NCI-H446 treated with DMSO at 0.1 percent for 48 hours (cell line): ENCODE results near the gene AURKAIP1.
"Not testable (repeated sequence)": the region's sequence is repeated elsewhere in the genome, so short reads cannot be mapped to it uniquely, and the experiment has no call there.

Experiments
- DNase-seq: peaks from one replicate; lab custom pipeline; 2025; lab: John Stamatoyannopoulos, UW

AURKAIP1 gene

GRCh38 chr1:1385931-1386330 is 10.9 kb upstream of the AURKAIP1 start:
- no peak for DNase-seq

- not testable (repeated sequence) for DNase-seq
These were observed 10.3 kb upstream of the AURKAIP1 start for GRCh38 chr1:1385339-1385738.

- DNase-seq: no peak
These were observed 6.3 kb upstream of the AURKAIP1 start for GRCh38 chr1:1381294-1381693.

GRCh38 chr1:1380860-1381259 is 5.9 kb upstream of the AURKAIP1 start:
- DNase-seq: no peak

- no peak for DNase-seq
These were observed 2.7 kb upstream of the AURKAIP1 start for GRCh38 chr1:1377540-1378205.

GRCh38 chr1:1376551-1377226 is 1.7 kb upstream of the AURKAIP1 start:
- no peak for DNase-seq

- DNase-seq: no peak
These were observed 448 bp downstream of the AURKAIP1 start for GRCh38 chr1:1374589-1374928.

GRCh38 chr1:1373815-1374588 is 1.0 kb downstream of the AURKAIP1 start:
- DNase-seq: no peak

GRCh38 chr1:1373051-1373814 is 1.8 kb downstream of the AURKAIP1 start:
- DNase-seq: no peak

GRCh38 chr1:1371746-1372711 is 3.0 kb downstream of the AURKAIP1 start:
- DNase-seq: no peak

- no peak for DNase-seq
These were observed 3.7 kb downstream of the AURKAIP1 start for GRCh38 chr1:1371364-1371745.

- DNase-seq: no peak
These were observed 4.2 kb downstream of the AURKAIP1 start for GRCh38 chr1:1370771-1371300.

GRCh38 chr1:1370094-1370493 is 4.9 kb downstream of the AURKAIP1 start:
- DNase-seq: not testable (repeated sequence)

- DNase-seq: no peak
These were observed 7.7 kb downstream of the AURKAIP1 start for GRCh38 chr1:1367315-1367714.

- no peak for DNase-seq
These were observed 8.3 kb downstream of the AURKAIP1 start for GRCh38 chr1:1366699-1367066.

- no peak for DNase-seq
These were observed 8.9 kb downstream of the AURKAIP1 start for GRCh38 chr1:1365875-1366698.

GRCh38 chr1:1364266-1364665 is 10.7 kb downstream of the AURKAIP1 start:
- DNase-seq: no peak

- no peak for DNase-seq
These were observed 13.0 kb downstream of the AURKAIP1 start for GRCh38 chr1:1361982-1362423.

- no peak for DNase-seq
These were observed 13.6 kb downstream of the AURKAIP1 start for GRCh38 chr1:1361233-1361981.
